H54 (cell line): ENCODE data around the gene SND1.

Experiments
- DNase-seq: peaks from one replicate; pipeline ENCODE4 v3.0.0; 2011; ENCODE audit warnings: low spot score, mixed read lengths; ENCODE audit not compliant: insufficient read length
- FAIRE-seq: peaks from 3 replicates; lab custom pipeline; 2011; peaks lifted over from hg19 to GRCh38; lab: Jason Lieb, UNC
- POLR2A ChIP-seq: IDR thresholded peaks from 2 replicates; pipeline ENCODE4 v1.6.1; 2011; ENCODE audit warnings: low read depth, mild to moderate bottlenecking, low read length

Gene SND1

DNA sequence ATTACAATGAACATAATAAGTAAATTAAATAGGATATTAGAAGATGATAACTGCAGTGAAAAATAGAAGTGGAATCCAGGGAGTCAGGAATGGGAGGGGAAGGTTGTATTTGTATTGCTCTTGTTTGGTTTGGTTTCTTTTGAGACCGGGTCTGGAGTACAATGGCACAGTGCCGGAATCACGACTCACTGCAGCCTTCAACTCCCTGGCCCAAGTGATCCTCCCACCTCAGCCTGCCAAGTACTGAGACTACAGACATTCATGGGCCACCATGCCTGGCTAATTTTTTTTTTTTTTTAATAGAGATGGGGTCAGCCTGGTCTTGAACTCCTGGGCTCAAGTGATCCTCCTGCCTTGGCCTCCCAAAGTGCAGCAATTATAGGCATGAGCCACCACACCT, 439.1 kb downstream of the SND1 start:
- DNase-seq (no peak), FAIRE-seq (no peak)
- TF ChIP-seq POLR2A = no peak

DNA sequence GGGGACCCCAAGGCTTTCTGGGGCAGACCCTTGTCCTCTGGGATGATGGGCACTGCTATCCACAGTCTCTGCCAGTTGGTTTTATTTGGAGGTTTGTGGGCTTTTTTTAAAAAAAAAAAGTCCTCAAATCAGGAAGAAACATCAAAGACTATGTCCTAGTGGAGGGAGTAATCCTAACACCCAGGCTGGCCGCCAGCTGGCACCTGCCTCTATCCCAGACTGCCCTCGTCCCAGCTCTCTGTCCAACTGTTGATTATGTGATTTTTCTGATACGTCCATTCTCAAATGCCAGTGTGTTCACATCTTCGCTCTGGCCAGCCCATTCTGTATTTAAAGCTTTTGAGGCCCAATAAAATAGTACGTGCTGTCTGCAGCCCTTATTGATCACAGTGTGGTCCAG, 440.2 kb downstream of the SND1 start:
- TF ChIP-seq POLR2A = no peak
- no peak for DNase-seq
- no peak for FAIRE-seq

DNA sequence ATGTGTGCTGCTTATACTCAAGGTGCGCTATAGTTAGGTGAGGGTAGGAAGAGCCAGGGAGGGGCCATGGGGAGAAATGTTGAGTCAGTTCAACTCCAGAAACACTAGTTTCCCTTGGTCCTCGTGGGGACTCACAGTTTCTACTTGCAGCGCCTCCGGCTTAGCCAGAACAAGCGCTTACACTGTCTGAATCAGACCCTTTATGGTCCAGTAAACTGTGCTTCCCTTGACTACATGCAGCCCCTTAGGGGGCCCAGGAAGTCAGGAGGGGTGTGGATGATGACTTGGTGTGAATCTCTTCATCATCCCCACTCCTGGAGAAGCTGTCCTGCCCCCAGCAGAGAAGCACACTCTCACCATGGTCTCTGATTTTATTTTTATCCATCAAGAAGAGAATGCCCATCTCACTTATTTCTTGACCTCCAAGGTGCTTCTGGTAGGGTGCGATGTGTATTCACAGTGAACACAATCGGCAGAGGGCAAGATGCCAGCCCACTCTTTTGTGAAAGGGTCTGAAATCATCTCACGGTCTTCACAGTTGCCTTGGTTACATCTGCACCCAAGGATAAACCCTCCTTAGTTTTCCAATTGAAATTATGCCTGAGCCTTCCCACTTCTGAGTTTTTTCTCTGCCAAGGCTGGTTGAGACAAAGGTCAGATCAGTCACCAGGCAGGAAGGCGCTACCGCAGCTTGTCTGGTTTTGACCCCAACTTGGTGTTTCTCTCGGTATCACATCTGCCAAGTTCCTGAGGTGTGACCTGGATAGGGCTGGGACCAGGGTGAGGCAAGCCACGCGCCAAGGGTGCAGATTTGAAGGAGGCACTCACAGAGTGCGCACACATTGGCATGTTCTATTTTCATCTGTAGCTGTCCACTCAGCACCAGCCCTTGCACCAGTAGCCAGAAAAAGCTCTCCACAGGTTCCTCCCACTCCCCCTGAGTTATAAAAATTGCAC, 441.9 kb downstream of the SND1 start:
- DNase-seq (no peak), FAIRE-seq (no peak)
- no peak for TF ChIP-seq POLR2A

GRCh38 chr7:128094686-128095085, 442.7 kb downstream of the SND1 start:
- no peak for FAIRE-seq
- TF ChIP-seq POLR2A = no peak
- DNase-seq = no peak

DNA sequence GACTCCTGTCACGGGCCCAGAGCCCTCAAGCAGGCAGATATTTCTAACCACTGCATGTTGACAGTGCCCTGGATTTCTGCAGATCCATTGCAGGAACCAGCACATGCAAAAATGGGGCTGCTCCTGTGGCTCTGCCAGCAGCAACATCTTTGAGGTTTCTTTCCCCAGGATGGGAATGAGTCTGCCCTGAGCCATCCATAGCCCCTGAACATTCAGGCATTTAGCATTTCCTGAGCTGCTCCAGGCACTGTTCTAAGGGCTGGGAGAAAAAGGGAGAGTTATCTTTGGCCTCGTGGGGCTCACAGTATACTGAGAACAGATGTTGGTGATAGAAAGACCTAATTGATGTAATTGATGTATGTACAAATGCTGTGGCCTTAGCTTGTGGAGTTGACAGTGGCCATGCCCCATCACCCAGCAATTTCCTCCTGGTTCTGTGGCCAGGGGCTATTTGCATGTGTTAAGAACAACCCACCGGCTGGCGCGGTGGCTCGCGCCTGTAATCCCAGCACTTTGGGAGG, 445.3 kb downstream of the SND1 start:
- TF ChIP-seq POLR2A = no peak
- DNase-seq = no peak
- no peak for FAIRE-seq

DNA sequence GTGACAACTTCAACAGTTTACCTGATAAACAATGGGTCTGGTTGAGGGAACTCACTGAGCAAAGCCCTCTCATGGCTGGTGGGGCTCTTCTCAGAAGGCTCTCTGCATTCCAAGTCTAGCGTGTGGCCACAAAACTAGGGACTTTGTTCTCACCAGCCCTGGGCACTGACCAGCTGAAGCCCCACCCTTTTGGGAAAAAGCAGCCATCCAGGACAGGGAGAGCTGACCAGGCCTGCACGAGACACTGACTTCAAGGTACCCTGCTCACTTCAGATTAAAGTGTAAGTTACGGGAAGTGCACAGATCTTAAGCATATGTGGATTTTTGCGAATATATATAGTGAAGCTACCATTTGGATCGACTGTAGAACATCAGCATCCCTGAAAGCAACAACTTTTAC, 446.6 kb downstream of the SND1 start:
- FAIRE-seq = no peak
- no peak for TF ChIP-seq POLR2A
- no peak for DNase-seq

GRCh38 chr7:128099204-128099671, 447.2 kb downstream of the SND1 start:
- no peak for TF ChIP-seq POLR2A
- FAIRE-seq = no peak
- no peak for DNase-seq

GRCh38 chr7:128100225-128100948, 448.4 kb downstream of the SND1 start:
- no peak for TF ChIP-seq POLR2A
- DNase-seq = no peak
- FAIRE-seq = no peak

DNA sequence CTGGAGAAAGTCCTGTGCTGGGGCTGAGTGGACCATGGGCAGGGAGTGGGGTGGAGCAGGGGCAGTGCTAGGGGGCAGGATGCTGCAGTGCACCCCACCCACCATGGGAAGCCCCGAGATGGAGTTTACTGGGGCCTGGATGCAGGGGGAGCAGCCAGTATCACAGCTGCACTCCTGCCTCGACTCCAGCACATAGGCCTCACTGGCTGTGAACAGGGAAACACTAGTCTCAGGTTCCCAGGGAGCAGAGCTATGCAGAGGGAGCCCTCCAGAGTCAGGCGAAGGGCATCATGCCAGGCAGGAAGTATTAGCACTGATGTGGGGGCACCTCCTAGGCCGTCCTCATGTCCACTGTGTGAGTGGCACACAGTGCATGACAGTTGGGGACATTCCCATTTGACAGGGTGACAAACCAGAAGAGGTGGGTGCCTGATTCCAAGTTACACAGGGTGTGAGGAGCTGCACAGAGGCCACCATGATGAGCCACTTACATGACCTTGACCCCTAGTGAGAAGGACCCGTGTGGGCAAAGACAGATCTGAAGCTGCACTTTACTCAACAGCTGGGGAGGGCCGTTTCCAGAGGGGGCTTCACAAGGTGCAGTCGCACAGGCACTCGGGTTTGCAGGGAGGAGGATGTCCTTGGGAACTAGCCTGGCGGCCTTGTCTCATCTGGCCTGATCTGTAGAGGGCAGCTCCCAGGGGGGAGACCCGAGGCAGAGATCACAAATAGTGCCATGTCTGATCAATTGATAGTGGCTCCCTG, 449.1 kb downstream of the SND1 start:
- FAIRE-seq (no peak), DNase-seq (no peak)
- TF ChIP-seq POLR2A = no peak

DNA sequence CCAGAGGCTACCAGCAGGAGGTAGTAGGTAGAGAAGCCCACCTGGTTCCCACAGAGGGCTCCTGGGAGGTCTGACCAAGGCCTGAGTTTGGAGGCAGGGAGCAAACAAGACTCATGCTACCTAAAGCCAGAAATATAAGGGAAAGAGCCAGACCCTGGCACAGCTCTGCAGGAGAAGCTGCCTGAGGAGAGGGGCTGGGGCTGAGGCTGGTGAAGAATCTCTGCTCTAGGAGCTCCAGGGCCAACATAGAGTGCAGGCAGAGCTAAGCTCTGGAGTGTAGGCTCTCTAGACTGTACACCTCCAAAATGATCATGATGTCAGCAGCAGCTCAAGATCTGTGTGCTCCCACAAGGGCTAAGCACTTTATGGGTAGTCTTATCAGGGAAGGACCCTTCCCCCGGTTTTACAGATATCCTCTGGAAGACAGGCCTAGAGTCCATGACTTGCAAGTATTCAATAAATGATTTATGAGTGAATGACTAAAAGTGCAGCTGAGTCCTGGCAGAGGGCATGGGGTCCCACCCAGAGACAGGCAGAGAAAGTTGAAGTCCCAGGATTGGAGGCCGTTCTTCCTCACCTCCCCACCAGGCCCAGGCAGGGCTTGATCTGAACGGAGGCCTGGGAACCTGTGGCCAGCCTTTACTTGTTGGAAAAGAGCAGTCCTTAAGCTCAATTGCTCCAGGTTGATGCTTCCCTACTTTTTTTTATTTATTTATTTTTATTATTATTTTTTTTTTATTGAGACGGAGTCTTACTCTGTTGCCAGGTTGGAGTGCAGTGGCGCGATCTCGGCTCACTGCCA, 450.7 kb downstream of the SND1 start:
- FAIRE-seq = no peak

GRCh38 chr7:128103498-128104107, 451.6 kb downstream of the SND1 start:
- FAIRE-seq (no peak), DNase-seq (no peak)
- TF ChIP-seq POLR2A = no peak

More for the DNA sequence above, 450.7 kb downstream of the SND1 start:
- TF ChIP-seq POLR2A = no peak
- DNase-seq = no peak

GRCh38 chr7:128104108-128104742, 452.2 kb downstream of the SND1 start:
- no peak for TF ChIP-seq POLR2A
- DNase-seq (no peak), FAIRE-seq (no peak)
